Measurements from ENCODE around the gene SYT8. TPM values are rescaled to one million over a fixed set of nuclear protein-coding genes. Genes with fewer than 3 reads are reported as not detected.

The SYT8 gene
- polyA plus RNA-seq, 1 of the 3 experiments (the other 2 are of a cell fraction) = not detected

- TF ChIP-seq EZH2phosphoT487 (IDR thresholded peaks at IDR 0.05; ENCODE audit: borderline replicate concordance, low read depth) (no peak), RCOR1 (IDR thresholded peaks at IDR 0.05; ENCODE audit: low read length) (no peak), PBX3 (IDR thresholded peaks at IDR 0.05) (no peak), NFIC (IDR thresholded peaks at IDR 0.05; ENCODE audit: borderline replicate concordance) (peak; percentile 31; the same call in 1 of the 2 replicates), NRF1 (IDR thresholded peaks at IDR 0.05; ENCODE audit: low read depth, low read length) (no peak), YY1 (IDR thresholded peaks at IDR 0.05; ENCODE audit: low read depth) (no peak), MEF2A (IDR thresholded peaks at IDR 0.05; ENCODE audit: borderline replicate concordance, low read depth) (no peak), JUND (IDR thresholded peaks at IDR 0.05) (no peak), FOXJ3 (CRISPR knock-in tag; IDR thresholded peaks at IDR 0.05) (no peak), POLR2AphosphoS5 (IDR thresholded peaks at IDR 0.05; ENCODE audit: low read depth, low read length) (no peak), MAX (IDR thresholded peaks at IDR 0.05; ENCODE audit: low read depth) (0 out of 2 replicates have a peak, but pooled peaks have one; percentile 52), GABPA (IDR thresholded peaks at IDR 0.05; ENCODE audit: low read depth) (no peak), EP300 (IDR thresholded peaks at IDR 0.05; ENCODE audit: borderline replicate concordance in 1 of 2, low read depth in 1 of 2, low read length in 1 of 2) (no peak), ELF1 (IDR thresholded peaks at IDR 0.05) (no peak), GATA2 (CRISPR knock-in tag; IDR thresholded peaks at IDR 0.05) (no peak), SMC3 (IDR thresholded peaks at IDR 0.05; ENCODE audit: low read depth, low read length) (no peak)
Measured at GRCh38 chr11:1829039-1829820, 5.6 kb upstream of the SYT8 start (continued).

DNA sequence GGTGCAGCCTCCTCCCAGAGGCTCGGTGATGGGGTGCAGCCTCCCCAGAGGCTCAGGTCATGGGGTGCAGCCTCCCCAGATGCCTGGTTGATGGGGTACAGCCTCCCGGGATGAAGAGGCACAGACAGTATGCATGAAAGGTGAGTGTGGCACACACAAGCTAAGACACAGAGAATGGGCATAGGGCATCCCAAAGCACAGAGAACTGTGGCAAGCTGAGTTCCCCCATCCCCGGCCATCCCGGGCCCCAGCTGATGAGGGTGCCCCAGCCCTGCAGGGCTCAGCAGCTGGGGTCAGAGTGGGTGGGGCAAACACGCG, 4.8 kb upstream of the SYT8 start:
- WGBS (ENCODE audit: low lambda C conversion rate) = 66% methylated on average over 2 of the region's 6 CpGs
- Histone ChIP-seq H2AFZ (ENCODE audit: low read depth) (no peak overlapping the region), H3K9me3 (no peaks in the 10 kb centered on the region), H3K9me2 (no peaks in the 10 kb centered on the region), H3K9ac (no peak overlapping the region), H3K4me1 (ENCODE audit: control insufficient read depth in 1 of 2, insufficient read depth in 2 of 2, low read depth in 1 of 2, low read length in 1 of 2) (peaks cover 13 to 79% of the 10 kb centered on the region in 2 experiments; a peak in 3 of 4 replicates), H3F3A (replicated peaks; ENCODE audit: insufficient read depth) (peaks cover 3% of the 10 kb centered on the region), H3K27ac (ENCODE audit: low read depth in 2 of 2, low read length in 1 of 2) (peak overlapping the region in 1 of 2 experiments; percentile 28; a peak in 1 of 4 replicates), H3K36me3 (replicated peaks in 1 of 2; ENCODE audit: control insufficient read depth in 1 of 2, insufficient read depth in 2 of 2, low read length in 1 of 2) (no peaks in the 10 kb centered on the region), H3K27me3 (ENCODE audit: insufficient read depth) (no peaks in the 10 kb centered on the region), H4K20me1 (ENCODE audit: insufficient read depth) (no peaks in the 10 kb centered on the region), H3K4me3 (ENCODE audit: low read depth in 2 of 2, low read length in 1 of 2) (no peak overlapping the region), H3K79me2 (ENCODE audit: insufficient read depth) (no peaks in the 10 kb centered on the region), H3K4me2 (no peak overlapping the region)
- POLR2A ChIA-PET = interaction anchor here (0.6 kb wide), 1 partner anchor 337 kb away, joined by 4 read pairs; no protein-coding TSS in a partner anchor
- CTCF ChIA-PET = interaction anchor here (1.1 to 20.8 kb wide), 9 partner anchors 17 to 320 kb away, joined by 4 to 585 read pairs (median 48); partner anchors contain the start of gene IGF2
- DNase-seq = no peak
- no peak for TF ChIP-seq SMC3 (IDR thresholded peaks at IDR 0.05; ENCODE audit: low read depth, low read length)
- no peak for TF ChIP-seq CTCF (IDR thresholded peaks at IDR 0.05)
- no peak for TF ChIP-seq RCOR1 (IDR thresholded peaks at IDR 0.05; ENCODE audit: low read length)
- no peak for TF ChIP-seq PBX3 (IDR thresholded peaks at IDR 0.05)
- no peak for TF ChIP-seq TCF12 (IDR thresholded peaks at IDR 0.05)
- TF ChIP-seq, protein P1, sequence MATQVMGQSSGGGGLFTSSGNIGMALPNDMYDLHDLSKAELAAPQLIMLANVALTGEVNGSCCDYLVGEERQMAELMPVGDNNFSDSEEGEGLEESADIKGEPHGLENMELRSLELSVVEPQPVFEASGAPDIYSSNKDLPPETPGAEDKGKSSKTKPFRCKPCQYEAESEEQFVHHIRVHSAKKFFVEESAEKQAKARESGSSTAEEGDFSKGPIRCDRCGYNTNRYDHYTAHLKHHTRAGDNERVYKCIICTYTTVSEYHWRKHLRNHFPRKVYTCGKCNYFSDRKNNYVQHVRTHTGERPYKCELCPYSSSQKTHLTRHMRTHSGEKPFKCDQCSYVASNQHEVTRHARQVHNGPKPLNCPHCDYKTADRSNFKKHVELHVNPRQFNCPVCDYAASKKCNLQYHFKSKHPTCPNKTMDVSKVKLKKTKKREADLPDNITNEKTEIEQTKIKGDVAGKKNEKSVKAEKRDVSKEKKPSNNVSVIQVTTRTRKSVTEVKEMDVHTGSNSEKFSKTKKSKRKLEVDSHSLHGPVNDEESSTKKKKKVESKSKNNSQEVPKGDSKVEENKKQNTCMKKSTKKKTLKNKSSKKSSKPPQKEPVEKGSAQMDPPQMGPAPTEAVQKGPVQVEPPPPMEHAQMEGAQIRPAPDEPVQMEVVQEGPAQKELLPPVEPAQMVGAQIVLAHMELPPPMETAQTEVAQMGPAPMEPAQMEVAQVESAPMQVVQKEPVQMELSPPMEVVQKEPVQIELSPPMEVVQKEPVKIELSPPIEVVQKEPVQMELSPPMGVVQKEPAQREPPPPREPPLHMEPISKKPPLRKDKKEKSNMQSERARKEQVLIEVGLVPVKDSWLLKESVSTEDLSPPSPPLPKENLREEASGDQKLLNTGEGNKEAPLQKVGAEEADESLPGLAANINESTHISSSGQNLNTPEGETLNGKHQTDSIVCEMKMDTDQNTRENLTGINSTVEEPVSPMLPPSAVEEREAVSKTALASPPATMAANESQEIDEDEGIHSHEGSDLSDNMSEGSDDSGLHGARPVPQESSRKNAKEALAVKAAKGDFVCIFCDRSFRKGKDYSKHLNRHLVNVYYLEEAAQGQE (IDR thresholded peaks at IDR 0.05; ENCODE audit: low read depth, low read length) = no peak
- no peak for TF ChIP-seq USF2 (IDR thresholded peaks at IDR 0.05; ENCODE audit: borderline replicate concordance, low read depth, low read length)
- TF ChIP-seq MXI1 (IDR thresholded peaks at IDR 0.05; ENCODE audit: low read depth, low read length) = no peak
- TF ChIP-seq TEAD4 (IDR thresholded peaks at IDR 0.05; ENCODE audit: borderline replicate concordance, insufficient read depth) = no peak
- TF ChIP-seq TAF1 (IDR thresholded peaks at IDR 0.05; ENCODE audit: borderline replicate concordance, low read depth, low read length) = no peak
- TF ChIP-seq FOXJ3 (CRISPR knock-in tag; IDR thresholded peaks at IDR 0.05) = no peak
- TF ChIP-seq NFIC (IDR thresholded peaks at IDR 0.05; ENCODE audit: borderline replicate concordance) = no peak
